Ramos (cell line): ENCODE measurements around the gene C11orf98.
"Not testable (repeated sequence)": the region's sequence is repeated elsewhere in the genome, so short reads cannot be mapped to it uniquely, and the experiment has no call there.

Experiments used
- in situ Hi-C: fragments of 300-500 bp; cut with MboI; formaldehyde crosslinking; loops from one replicate; pipeline ENCODE4 v1.14.3; 2022; ENCODE audit warnings: low sequenced_read_pairs; ENCODE audit not compliant: unreplicated experiment

The C11orf98 gene

DNA sequence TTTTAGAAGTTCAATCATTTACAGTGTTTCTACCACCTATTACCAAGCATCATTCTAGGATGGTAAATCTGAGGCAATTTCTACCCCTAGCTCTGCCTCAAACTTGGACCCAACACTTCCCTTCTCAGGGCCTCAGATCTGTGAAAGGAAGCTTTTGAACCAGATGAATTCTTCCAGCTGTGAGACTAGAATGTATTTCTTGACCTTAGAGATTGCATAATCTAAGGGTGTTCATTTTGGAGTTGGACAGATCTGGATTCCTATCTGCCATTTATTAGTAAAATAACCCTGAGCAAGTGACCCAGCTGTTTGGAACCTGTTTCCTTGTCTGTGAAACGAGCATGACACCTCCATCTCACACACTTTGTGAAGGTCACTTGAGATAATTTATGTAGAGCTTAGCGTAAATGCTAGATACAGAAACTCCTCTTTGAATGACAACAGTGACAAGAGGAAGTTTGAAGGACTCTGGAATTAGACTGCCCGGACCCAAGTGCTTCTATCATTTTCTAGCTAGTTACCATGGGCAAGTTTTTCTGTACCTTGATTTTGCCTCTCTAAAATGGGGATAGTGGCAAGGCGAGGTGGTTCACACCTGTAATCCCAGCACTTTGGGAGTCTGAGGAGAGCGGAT is 8.1 kb downstream of the C11orf98 start:
- in situ Hi-C loops, result no loop called here

DNA sequence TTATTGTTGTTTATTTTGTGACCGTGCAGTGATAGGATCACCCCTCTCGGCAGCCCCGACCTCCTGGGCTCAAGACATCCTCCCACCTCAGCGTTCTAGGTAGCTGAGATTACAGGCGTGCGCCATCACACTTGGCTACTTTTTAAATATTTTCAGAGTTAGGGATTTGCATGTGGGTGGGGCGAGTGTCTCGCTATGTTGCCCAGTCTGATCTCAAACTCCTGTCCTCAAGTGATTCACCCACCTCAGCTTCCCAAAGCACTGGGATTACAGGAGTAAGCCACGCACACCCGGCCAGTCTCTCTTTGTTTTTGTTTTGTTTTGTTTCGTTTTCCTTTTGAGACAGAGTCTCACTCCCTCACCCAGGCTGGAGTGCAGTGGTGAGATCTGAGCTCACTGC is 10.7 kb downstream of the C11orf98 start:
- in situ Hi-C loops, result no loop called here

DNA sequence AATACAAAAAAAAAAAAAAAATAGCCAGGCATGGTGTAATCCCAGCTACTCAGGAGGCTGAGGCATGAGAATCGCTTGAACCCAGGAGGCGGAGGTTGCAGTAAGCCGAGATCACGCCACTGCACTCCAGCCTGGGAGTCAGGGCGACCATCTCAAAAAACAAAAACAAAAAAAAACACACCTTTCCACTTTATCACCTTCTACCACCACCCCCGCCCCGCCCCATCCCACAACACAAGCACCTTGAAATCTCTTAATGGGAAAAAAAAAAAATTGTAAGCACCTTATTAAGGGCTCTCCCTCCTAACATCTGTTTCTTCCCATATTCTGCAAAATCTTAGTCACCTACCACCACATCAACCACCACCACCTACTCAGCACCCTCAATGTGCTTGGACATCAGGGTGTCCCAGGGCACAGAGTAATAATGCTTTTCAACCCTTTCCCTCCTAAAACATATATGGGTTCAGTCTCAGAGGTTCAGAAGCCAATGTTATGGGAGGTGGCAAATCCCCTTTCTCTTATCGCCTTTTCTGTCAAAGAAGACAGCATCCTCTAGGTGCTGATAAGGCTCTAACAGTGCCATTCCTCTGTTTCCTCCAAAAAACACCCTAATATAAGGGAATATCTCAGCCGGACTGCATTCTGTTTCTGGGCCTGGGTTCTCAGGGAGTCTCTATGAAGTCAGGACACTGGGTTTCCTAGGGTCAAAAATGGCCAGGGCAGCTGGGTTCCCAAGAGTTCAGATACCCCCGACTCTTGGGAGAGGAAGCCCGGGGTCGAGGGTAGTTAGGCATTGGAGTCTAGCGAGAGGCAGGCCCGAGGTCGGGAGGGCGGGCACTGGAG is 12.6 kb downstream of the C11orf98 start:
- in situ Hi-C loops, result no loop called here

DNA sequence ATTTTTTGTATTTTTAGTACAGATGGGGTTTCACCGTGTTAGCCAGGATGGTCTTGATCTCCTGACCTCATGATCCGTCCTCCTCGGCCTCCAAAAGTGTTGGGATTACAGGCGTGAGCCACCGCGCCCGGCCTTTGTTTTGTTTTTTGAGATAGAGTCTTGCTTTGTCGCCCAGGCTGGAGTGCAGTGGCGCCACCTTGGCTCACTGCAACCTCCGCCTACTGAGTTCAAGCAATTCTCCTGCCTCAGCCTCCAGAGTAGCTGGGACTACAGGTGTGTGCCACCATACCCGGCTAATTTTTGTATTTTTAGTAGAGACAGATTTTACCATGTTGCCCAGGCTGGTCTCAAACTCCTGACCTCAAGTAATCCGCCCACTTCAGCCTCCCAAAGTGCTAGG is 14.7 kb downstream of the C11orf98 start:
- in situ Hi-C loops, result not testable (repeated sequence)

DNA sequence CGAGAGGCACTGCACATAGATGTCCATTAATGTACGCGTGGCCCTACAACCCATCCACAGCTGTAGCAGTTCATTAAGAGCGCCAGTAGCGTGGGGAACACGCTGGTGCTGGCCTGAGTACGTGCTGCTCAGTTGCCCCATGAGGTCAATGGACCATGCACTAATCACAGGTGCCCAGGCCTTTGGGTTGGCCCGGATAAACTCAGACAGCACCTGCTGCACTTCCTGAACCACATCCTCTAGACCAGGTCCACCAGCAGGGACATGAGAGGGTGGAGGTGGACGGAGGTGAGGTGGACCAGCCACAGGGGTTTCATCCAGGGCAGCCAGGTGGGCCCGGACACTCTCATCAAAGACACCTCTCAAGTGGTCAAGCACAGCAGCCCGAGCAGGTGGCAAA is 15.5 kb downstream of the C11orf98 start:
- in situ Hi-C loops, result no loop called here

DNA sequence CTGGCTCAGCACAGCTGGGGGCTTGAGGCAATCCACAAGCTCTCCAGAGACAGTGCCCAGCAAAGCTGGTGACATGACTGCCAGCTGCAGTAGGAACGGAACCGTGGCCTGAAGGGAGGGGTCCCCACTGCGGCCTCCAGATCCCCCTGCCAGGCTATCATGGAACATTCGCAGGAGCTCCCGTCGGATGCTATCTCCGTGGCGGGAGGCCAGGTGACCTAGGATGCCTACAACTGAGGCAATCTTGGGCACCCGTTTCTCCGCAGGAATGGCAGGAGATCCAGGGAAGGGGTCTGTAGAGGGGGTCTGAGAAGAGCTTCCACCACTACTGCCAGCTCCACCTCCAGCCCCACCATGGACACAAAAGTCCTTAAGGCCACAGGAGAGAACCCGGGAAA is 16.0 kb downstream of the C11orf98 start:
- in situ Hi-C loops, result no loop called here

DNA sequence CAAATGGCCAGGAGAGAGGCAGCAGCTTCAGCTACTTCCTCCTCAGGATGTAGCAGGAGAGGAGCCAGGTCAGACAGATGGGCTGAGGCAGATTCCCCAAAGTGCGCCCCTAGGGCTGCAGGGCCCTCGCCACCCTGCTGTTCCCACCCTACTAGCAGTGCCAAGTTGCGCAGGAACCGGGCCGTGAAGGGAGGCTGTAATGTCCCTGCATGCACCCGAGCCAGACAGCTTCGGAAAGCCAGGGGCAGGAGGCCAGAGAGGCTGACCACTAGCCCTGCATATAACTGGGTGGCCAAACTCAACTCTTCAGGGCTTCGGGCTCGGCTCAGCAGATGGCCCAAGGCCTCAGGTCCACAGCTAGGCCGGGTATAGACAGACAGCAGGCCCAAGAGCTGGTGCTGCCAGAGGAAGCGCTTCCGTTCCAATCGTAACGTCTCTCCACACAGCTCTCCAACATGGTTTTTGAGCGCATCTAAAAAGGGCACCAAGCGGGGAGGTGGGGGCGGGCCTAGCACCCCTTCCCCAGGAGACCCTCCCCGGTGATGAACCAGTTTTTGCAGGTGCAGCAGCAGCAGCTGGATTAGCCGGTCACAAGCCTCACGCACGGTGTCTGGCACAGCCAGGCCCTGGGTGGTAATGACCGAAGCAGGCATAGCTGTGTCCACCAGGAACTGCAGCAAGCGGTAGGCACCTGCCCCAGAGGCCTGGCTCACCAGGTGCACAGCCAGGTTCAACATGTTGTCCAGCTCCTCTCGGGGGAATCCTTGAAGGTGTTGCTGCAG is 16.6 kb downstream of the C11orf98 start:
- in situ Hi-C loops, result no loop called here

DNA sequence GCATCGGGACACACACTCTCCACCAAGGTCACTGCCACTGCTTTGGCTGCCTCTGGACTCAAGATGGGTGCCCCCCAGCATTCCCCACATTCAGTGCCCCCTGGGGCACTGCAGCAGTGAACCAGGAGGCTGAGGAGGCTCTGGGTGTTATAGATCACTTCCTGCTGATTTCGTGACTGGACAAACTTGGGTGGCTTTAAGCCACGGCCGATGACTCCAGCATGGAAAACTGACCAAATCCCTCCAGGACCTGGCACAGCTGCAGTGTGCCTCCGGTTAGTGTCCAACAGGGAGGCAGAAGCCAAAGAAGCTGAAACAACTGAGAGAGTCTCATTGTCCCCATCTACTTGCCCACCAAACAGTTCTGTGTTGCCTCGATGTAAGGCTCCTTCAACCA is 17.4 kb downstream of the C11orf98 start:
- in situ Hi-C loops, result no loop called here

DNA sequence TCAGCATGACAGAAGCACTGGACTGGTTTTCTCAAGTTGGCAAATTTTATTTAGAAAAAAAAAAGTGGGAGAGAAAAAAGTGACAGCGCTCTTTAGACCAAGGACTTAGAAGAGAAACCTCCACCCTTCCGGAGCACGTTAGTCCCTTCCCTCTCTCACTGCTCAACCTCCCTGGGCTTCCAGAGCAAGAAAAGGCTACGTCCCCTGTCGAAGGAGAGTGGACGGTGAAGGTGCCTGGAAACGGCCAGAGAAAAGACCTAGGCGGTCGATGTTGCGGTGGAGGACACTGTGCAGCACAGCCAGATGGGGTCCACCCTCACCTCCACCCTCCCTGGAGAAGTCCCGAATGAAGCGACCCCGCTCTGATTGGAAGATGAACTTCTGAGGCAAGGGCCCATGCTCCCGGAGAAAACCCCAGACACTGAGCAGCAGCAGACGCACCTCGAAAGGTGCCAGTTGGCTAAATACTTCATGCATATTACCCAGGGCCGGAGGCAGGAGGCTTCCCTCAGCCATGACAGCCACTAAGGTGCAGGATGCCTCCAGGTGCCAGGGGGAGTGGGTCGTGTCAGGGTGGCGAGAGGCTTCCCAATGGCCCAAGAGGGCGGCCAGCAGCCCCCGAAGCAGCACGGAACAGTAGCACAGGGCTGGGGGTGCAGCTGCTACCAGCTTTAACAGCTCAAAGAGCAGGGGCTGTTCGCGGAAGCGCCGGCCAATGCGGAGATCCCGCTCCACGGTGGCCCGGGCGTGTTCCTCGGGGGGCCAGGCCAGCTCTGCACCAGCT is 18.0 kb downstream of the C11orf98 start:
- in situ Hi-C loops, result no loop called here

DNA sequence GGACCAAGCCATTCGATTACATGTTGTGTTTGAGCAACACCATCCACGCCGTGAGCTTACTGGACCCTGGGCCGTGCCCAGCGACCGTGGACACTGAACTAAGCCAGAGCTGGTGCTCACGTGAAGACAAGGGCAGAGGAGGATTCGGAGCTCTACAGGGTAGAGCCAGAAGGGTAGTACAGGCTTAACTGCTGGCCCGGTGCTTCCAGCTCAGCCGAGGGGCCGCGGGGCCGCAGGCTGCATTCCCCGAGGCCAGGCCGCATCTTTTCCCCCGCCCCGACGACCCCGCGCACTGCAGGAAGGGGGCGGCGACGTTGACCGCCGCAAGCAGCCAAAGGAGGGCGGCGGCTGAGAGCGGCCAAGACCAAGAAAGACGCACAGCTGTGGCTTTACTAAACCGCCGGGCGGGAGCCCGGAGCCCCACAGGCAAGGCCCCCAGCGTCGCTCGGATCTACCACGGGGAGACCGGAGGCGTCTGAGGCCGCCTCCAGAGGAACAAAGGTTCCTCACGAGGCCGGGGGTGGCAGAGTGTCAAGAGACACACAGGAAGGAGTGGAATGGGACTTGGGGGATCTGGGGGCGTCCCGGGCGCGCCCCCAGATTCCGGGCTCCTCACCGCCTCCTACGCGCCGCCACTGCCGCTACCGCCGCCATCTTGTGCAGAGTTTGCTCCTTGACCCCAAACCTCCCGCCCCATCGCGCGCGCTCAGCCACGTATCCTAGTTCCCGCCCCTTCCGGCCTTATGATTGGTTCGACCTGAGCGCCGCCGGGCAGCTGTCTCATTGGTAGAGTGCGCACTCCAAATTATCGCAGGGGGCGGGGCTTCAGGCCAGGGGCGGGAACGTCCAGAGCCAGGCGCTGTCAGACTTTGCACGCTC is 18.8 kb downstream of the C11orf98 start, which contains the start of gene GANAB:
Gene GANAB (minus strand): TSS at position 668 of the 879 bp plus-strand sequence. CDS start 14 bp downstream, at position 654.
- in situ Hi-C loops, result no loop called here

DNA sequence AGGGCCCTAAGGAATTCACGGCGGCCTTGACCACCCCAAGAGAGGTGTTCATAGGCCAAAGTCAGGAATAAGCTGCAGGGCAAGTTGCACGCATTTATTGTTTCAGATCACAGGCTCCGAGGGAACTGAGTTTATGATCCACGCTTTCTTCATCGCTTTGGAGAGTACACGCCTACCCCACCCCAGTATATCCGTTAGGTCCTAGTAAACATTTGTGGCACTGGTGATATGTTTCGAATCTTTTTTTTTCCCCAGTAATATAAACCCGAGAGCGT is 19.4 kb downstream of the C11orf98 start:
- in situ Hi-C loops, result no loop called here

DNA sequence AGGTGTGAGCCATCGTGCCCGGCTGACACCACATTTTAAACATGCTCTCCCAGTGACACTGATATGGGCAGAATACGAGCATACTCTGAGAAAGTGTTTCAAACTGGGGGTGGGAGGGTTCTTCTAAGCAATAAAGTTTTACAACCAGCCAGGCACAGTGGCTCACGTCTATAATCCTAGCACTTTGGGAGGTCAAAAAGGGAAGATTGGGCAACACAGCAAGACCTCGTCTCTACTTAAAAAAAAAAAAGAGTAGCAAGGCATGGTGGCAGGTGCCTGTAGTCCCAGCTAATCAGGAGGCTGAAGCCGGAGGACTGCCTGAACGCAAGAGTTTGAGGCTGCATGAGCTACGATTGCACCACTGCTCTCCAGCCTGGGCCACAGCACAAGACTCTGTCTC is 20.8 kb downstream of the C11orf98 start:
- in situ Hi-C loops, result no loop called here

DNA sequence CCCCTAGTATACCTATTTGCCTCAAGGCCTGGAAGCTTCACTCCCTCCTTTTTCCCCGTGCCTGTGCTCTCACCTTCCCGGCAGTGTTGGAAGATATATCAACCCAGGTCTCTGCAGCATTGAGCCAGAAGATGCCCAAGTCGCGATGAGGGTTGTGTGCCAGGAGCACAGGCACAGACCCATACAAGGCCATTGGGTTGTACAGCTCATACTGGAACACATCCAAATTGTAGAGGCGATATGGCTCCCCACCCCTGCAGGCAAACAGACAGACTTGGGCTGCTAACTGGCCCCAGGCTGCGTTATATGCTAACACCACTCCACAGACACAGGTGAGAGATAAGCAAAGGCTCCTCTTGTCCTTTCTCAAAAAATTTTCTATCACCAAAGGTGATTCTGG is 32.5 kb downstream of the C11orf98 start:
- in situ Hi-C loops, result no loop called here

DNA sequence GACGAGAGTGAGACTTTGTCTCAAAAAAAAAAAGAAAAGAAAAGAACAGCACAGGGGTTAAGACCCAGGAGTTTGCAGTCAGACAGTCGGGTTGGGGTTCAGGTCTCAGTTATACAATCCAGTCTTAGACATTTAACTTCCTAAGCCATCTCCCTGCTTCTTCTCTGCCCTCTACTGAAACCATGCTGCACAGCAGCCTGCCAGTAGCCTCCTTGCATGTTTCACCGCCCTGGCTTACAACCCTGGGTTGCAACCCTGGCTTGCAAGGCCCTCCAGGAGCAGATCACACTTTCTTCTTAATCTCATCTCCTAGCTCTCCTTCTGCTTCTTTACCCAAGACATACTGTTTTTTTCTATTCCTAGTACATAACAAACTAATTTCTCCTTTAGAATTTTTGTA is 37.3 kb downstream of the C11orf98 start:
- in situ Hi-C loops, result no loop called here

DNA sequence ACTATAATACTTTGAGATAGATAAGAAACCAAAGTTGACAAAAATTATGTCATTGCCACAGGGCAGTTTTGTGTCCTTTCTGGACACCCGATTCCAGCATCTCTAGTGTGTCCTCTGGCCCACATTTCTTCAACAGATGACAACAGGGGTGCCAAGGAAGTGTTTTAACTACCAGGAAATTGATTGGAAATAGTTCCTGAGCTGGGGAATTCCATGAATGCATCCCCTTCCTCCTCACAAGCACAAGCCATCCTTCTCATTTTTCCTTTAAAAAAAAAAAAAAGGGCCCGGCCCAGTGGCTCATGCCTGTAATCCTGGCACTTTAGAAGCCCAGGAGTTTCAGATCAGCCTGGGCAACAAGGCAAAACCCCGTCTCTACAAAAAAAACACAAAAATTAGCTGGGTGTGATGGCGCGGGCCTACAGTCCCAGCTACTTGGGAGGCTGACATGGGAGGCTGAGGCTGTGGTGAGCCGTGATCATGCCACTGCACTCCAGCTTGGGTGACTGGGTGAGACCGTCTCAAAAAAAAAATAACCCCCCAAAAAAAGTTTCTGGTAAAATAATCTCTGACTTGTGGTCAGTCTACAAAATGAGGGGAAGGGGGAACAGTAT is 42.4 kb downstream of the C11orf98 start:
- in situ Hi-C loops, result loop anchor here (25.0 kb wide), 1 partner anchor 1615 kb away; the partner anchor contains the start of genes DNAJC4, FKBP2, NUDT22 and PPP1R14B

DNA sequence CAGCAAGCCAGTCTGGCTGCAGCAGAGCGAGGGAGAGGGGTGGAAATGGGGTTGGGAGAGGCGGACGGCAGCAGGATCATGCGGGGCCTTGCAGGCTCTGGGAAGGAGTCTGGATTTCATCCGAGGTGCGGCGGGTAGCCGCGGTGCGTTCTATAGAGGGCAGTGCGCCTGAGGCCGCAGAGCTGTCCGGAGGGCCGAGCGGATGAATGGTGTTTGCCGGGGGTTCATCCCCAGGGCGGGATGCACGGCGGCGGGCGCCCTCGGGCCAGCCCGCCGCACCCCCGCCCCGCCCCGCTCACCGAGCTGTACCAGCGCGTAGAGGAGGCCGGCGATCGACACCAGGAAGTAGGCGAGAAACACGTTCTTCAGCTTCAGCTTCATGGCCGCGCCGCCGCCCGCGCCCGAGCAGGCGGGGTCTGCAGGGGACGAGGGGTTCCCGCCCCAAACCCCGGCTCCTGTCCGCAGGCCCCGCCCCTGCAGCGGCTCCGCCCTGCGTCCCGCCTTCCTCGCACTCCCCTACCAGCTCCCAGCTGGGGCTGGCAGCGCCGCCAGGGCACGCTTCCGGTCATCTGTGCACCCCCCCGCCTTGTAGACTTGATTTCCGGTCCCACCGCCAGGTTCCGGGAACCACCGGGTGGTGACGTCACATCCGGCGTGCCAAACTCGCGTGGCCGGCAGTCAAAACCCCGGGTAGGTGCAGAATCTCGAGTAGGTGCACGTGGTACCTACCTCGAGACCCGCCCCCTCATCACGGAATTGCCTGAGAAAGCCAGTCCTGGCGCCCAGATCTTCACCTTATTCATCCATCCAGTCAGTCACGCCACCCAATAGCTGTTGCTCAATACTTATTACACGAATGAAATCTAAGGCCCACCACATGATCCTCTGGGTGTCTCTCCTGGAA is 43.2 kb downstream of the C11orf98 start, which contains the start of gene B3GAT3:
Gene B3GAT3 (minus strand): TSS at position 420 of the 904 bp plus-strand sequence. CDS start 39 bp downstream, at position 381.
- in situ Hi-C loops, result loop anchor here (25.0 kb wide), 1 partner anchor 1615 kb away; the partner anchor contains the start of genes DNAJC4, FKBP2, NUDT22 and PPP1R14B

DNA sequence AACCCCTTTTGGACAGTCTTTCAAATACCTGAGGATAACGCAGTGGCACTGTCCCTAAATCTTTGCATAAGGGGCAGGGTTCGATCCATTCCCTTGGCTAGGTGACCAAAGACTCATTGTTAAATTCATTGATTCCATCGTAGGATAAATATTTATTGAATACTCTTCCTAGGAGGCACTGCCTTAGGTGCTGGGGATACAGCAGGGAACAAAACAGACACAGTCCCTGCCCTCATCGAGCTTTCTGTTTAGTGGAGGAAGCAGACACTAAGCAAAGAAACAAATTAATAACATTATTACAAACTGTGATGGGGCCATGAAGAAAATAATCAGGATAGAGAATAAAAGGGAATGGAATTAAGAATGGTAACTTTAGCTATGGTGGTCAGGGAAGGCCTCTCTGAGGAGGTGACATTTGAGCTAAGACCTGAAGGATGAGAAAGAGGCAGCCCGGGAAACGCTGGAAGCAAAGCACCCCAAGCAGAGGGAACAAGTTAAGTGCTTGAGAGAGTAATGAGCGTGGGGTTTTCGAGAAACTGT is 43.9 kb downstream of the C11orf98 start:
- in situ Hi-C loops, result loop anchor here (25.0 kb wide), 1 partner anchor 1616 kb away; the partner anchor contains the start of genes DNAJC4, FKBP2, NUDT22 and PPP1R14B
